Skeletal muscle cell (primary cell): ENCODE measurements around the gene TYMP.
"Not testable (repeated sequence)": the region's sequence is repeated elsewhere in the genome, so short reads cannot be mapped to it uniquely, and the experiment has no call there.

Source experiments
- DNase-seq: peaks from one replicate; pipeline ENCODE4 v3.0.0-alpha.2; 2010; ENCODE audit warnings: low read depth
- H3K4me3 ChIP-seq: 2 replicates; pipeline ENCODE4 v1.5.1; 2011; ENCODE audit warnings: low read depth, mild to moderate bottlenecking, control low read depth, low read length, moderate library complexity

The TYMP gene

DNA sequence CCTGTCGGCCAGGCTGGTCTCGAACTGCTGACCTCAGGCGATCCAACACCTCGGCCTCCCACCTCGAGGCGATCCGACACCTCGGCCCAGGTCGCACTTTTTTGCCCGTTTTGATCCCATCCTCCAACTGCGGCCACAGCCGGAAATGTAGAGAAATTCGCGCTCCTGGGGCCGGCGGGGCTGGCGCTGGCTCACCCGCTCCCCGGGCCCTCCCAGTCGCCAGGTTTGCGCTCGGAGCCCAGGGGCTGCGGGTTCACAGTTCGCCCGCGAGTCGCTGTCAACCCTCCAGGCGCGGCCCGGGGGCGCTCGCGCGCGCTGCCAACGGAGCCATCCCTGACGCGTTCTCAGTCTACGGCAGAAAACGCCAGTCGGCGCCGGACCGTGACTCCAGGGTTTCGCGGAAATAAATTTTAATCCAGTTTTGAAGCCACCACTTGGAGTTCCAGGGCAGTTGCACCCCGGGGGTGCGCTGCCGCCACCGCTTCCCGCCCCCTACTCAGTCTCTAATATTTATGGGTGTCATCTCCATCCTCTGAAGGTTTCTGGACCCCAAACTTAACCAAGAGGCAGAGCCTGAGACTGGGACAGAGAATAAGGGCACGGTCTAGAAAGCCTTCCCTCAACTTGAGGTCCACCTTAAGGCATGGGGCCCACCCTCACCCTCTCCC, 14.4 kb upstream of the TYMP start:
- peak overlapping the region; percentile 27 for H3K4me3 ChIP-seq
- DNase-seq: no peak

DNA sequence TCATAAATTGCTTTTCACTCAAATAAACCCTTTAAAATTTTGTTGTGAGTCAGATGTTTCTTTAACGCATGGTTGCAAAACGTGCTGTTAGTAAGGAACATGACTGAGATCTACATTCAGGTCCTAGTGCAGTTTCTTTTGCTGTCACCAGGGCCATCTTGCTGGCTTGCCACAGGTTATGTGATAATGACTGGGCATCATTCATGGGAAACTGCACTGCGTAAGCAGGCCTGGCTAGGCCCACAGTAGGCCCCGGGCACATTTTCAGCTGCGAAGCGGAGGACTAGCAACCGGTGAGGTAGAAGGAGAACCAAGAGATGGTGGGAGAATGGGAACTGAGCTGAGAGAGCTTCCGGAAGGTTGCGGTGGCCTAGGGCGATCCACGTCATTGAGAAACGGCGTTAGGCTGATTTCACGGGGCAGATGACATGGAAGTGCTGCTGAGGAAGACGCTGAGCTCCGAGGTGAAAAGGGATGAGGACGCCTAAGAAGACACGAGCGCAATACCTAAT, 12.7 kb upstream of the TYMP start:
- no peak overlapping the region for H3K4me3 ChIP-seq
- DNase-seq: no peak

DNA sequence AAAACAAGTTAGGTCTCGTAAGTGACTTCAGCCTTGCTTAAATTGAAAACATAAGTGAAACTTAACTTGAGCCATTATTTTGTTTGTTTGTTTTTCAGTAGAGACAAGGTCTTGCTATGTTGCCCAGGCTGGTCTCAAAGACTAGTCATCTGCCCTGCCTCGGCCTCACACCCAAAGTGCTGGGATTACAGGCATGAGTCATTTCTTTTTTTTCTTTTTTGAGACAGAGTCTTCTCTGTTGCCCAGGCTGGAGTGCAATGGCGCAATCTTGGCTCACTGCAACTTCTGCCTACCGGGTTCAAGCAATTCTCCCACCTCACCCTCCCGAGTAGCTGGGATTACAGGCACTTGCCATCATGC, 11.8 kb upstream of the TYMP start:
- DNase-seq: peak; percentile 56
- not testable (repeated sequence) for H3K4me3 ChIP-seq

DNA sequence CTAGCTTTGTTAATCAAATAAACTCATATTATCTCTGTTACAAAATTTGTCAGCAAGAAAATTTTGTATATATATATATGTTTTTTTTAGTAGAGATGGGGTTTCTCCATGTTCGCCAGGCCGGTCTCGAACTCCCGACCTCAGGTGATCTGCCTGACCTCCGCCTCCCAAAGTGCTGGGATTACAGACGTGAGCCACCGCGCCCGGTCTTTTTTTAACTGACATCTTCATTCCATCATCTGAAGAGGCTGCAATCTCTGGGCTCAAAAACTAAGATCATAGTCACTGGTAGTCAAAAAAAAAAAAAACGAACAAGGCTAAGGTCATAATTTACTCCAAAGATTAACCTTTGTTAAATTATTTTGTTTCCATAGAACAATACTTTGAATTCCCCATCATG, 10.6 kb upstream of the TYMP start:
- DNase-seq: no peak
- no peak overlapping the region for H3K4me3 ChIP-seq

DNA sequence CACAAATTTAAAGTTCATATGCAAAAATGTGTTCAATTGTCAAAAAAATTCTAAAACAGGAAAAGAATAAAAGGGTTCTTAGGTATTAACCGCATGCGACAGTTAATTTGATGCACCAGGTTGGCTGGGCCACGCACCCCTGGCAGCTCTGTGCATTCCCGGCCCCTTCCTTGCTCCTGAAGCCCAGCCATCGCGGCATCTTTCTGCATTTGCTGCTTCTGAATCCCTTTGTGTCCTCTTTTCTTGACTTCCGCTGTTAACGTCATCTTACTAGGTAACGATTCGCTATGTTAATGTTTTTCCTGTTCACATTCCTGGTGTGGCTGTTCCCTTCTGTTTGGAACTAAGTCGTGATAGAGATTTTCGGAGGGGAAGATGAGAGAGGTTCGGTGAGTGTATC, 8.0 kb upstream of the TYMP start:
- DNase-seq: no peak
- no peak overlapping the region for H3K4me3 ChIP-seq

DNA sequence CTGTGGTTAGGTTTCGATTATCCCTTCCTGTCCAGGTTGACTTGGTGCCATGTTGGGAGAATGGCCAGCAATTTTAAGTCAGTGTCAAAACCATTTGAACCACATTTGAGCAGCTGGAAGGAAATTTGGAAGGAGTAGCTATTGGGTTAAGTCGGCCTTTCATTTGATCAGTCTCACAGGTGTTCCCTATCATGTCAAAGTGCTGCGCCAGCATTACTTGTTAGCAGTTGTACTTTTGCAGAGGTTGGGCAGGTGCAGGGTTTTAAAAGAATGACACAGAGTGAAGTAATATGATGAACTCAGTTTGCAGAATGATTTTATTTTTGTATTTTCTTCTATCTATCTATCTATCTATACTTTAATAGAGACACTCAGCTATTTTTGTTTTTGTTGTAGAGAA, 6.4 kb upstream of the TYMP start:
- no peak overlapping the region for H3K4me3 ChIP-seq
- DNase-seq: no peak

DNA sequence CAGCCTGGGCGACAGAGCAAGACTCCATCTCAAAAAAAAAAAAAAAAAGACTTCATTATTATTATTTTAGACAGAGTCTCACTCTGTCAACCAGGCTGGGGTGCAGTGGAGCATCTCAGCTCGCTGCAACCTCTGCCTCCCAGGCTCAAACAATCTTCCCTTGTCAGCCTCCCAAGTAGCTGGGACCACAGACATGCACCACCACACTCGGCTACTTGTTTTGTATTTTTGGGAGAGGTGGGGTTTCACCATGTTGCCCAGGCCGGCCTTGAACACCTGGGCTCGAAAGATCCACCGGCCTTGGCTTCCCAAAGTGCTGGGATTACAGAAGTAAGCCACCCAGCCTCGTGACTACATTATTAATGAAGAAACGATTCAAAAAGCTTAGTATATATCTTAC, 5.3 kb upstream of the TYMP start:
- H3K4me3 ChIP-seq: no peak overlapping the region
- DNase-seq: no peak

DNA sequence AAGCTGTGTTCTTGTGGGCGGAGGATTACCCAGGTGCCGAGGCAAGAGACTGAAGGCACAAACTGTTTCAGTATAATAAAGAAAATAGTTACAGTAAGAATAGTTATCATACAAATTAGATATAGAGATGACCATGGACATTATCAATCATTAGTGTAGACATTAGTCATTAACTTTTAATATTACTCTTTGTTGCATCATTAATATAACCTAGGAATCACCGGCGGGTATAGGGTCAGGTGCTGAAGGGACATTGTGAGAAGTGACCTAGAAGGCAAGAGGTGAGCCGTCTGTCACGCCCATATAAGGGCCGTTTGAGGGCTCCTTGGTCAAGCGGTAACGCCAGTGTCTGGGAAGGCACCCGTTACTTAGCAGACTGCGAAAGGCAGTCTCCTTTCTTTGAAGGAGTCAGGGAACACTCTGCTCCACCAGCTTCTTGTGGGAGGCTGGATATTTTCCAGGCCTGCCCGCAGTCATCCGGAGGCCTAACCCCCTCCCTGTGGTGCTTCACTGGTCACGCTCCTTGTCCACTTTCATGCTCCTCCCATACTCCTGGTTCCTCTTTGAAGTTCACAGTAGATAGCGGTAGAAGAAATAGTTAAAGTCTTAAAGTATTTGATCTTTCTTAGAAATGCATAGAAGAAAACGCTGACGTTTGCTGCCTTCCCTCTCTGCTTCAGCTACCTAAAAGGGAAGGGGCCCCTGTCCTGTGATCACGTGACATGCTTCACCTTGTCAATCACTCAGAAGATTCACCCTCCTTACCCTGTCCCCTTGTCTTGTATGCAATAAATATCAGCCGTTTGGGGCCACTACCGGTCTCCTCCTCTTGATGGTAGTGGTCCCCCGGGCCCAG, 4.3 kb upstream of the TYMP start:
- not testable (repeated sequence) for H3K4me3 ChIP-seq, DNase-seq

DNA sequence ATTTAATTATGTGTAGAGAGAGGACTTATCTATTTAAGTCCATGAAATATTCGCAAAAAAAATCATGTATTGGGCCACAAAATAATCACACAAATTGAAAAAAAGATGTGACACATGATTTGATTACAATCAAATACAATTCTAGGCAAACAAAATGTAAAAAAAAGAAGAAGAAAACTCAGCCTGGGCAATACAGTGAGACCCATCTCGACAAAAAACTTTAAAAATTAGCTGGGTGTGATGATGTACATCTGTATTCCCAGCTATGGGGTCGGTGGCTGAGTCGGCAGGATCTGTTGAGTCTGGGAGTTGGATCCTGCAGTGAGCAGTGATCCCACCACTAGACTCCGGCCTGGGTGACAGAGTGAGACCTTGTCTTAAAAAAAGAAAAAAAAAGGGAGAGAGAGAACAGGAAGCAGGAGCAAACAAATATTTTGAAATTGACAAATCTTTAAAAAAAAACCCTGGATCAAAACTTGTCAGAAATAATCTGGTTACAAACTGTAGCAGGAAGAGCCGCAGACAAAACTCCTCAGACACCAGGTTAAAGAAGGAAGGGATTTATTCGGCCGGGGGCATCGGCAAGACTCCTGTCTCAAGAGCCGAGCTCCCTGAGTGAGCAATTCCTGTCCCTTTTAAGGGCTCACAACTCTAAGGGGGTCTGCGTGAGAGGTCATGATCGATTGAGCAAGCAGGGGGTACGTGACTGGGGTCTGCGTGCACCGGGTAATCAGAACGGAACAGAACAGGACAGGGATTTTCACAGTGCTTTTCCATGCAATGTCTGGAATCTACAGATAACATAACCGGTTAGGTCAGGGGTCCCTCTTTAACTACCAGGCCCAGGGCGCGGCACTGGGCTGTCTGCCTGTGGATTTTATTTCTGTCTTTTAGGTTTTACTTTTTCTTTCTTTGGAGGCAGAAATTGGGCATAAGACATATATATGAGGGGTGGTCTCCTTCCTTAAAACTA, 3.3 kb upstream of the TYMP start:
- DNase-seq: no peak
- H3K4me3 ChIP-seq: no peak overlapping the region

GRCh38 chr22:50531962-50532674, 2.3 kb upstream of the TYMP start:
- no peak for DNase-seq
- H3K4me3 ChIP-seq: peak overlapping the region; percentile 54

- no peak for DNase-seq
- peak overlapping the region; percentile 54 for H3K4me3 ChIP-seq
These were observed 1.7 kb upstream of the TYMP start for GRCh38 chr22:50531546-50531961.

DNA sequence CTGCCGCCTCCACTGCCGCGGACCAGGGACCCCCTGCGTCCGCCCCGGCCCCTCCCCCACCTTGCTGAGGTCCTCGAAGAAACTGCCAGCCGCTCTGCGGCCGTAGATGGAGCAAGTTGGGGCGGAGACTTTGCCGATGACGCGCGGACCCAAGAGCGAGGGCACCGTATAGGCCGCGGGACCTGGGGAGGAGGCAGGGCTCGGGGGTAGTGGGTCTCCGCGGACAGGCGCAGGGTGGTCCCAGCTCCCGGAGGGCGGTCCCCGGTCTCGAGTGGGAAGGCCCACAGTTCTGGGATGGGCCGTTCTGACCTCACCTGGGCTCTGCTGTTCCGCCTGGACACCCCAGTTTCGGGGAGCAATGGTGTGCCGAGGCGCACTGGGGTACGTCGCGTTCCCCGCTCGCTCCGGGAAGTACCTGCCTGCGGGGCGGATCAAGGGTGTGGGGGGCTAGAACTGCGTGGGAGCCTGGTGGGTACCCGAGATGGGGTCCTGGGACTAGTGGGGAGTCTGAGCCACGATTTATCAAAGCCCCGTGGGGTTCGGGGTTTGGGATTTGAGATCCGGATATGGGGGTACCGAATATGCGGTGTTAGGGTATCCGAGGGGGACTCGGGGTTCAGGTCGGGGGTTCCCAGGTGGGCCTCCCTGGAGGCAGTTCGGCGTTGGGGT, 1.2 kb upstream of the TYMP start:
- DNase-seq: no peak
- H3K4me3 ChIP-seq: peak overlapping the region; percentile 54

GRCh38 chr22:50530580-50530876, 716 bp upstream of the TYMP start:
- H3K4me3 ChIP-seq: peak overlapping the region; percentile 54
- DNase-seq: no peak

DNA sequence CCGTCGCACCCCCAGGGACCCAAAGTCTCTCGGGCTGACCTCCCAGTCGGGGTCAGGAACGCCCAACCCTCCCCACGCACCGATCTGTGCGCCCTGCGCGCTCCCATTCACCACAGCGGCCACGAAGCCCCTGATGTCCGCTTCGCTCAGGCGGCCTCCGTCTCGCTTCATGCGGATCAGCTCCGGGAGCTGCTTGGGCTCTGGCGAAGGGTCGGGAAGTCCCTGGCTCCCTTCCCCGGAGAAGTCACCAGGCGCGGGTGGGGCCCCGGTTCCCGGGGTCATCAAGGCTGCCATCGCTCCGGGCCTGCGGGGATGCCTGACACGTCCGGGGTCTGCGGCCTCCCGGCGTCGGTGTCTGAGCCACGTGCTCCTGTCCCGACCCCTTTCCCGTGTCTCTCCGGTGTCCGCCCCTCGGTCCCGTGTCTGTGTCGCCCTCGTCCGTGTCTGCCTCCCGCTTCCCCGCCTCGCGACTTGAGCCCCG, 356 bp downstream of the TYMP start:
- no peak for DNase-seq

DNA sequence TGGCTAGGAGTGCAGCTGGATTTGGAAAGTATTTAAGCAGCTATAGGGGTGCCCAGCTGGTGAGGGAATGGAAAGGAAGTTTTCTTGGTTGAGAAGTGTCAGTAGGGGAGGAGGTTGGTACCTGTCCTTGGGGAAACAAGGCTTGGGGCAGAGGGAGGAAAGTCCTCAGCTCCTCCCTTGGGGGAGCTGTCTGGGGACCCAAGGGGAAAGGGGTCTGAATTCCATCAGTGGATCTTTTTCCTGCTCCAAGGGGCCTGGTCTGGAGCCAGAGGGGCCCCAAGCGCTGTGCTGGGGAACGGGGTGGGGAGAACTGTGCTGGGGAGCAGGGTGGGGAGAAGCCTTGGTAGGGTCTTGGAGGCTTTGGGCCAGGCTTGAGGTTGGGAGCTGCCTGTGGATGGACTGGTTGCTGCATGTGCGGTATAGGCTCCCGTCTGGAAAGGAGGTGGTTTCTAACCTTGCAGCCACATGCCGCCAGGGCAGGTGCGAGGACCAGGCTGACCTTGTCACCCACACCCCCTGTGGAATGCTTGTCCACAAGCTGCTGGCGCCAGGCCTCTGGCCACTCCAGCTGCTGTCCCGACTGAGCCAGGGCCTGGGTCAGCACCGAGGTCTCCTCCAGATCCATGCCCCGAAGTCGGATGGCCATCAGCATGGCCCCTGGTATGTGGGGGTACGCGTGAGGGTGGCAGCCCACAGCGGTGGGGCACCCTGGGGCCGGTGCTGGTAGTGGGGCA, 963 bp downstream of the TYMP start:
- DNase-seq: no peak
- peak overlapping the region; percentile 54 for H3K4me3 ChIP-seq

More for the DNA sequence above, 356 bp downstream of the TYMP start:
- peak overlapping the region; percentile 54 for H3K4me3 ChIP-seq

DNA sequence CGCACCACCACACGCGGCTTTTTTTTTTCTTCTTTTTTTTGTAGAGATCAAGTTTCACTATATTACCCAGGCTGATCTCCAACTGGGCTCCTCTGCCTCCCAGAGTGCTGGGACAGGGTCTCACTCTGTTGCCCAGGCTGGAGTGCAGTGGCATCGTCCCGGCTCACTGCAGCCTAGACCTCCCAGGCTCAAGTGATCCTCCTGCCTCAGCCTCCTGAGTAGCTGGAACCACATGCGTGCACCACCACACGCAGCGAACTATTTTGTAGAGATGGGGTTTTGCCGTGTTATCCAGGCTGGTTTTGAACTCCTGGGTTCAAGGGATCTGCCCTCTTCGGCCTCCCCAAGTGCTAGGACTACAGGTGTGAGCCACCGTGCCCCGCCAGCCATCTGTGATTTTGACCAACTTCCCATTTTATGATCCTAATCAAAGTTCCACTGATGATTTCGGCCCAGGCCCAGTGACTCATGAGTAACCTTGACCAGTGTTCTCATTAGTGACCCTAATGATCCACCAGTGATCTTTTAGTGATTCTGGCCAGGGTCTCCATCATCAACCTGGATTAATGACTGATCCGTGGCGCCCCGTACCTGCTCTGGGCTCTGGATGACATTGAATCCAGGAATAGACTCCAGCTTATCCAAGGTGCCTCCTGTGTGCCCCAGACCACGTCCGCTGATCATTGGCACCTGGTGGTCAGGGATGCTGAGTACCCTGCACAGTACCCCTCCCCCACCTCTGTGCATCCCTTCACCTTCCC, 1.7 kb downstream of the TYMP start:
- no peak for DNase-seq
- no peak overlapping the region for H3K4me3 ChIP-seq
